ENCODE measurements around the gene TSPAN18. TPM values are rescaled to one million over a fixed set of nuclear protein-coding genes. Genes with fewer than 3 reads are reported as not detected.
A peak's percentile ranks its signal among the peaks of the same experiment; 100 is the strongest.

TSPAN18 gene
- total RNA-seq, 1 donor from 2014 or later = 23.2 TPM

GRCh38 chr11:44916801-44917385 lies 190.1 kb downstream of the TSPAN18 start:
- no peak for DNase-seq

GRCh38 chr11:44917741-44918140 lies 191.0 kb downstream of the TSPAN18 start:
- no peak for DNase-seq

GRCh38 chr11:44920451-44920850 lies 193.7 kb downstream of the TSPAN18 start:
- DNase-seq = no peak

GRCh38 chr11:44923115-44923514 lies 196.4 kb downstream of the TSPAN18 start:
- DNase-seq = no peak

- DNase-seq = no peak
Measured at GRCh38 chr11:44923806-44924205, 197.0 kb downstream of the TSPAN18 start.

GRCh38 chr11:44926036-44926435 lies 199.3 kb downstream of the TSPAN18 start:
- DNase-seq = no peak

GRCh38 chr11:44927174-44927661 lies 200.5 kb downstream of the TSPAN18 start:
- DNase-seq = peak; percentile 85

GRCh38 chr11:44928144-44928543 lies 201.4 kb downstream of the TSPAN18 start:
- DNase-seq = no peak

GRCh38 chr11:44928816-44929215 lies 202.1 kb downstream of the TSPAN18 start:
- no peak for DNase-seq

- DNase-seq = no peak
Measured at GRCh38 chr11:44930588-44931302, 204.0 kb downstream of the TSPAN18 start.

- no peak for DNase-seq
Measured at GRCh38 chr11:44931466-44931865, 204.7 kb downstream of the TSPAN18 start.

GRCh38 chr11:44934110-44934509 lies 207.3 kb downstream of the TSPAN18 start:
- DNase-seq = no peak

- DNase-seq = no peak
Measured at GRCh38 chr11:44934735-44935250, 208.0 kb downstream of the TSPAN18 start.

- DNase-seq = peak; percentile 95
Measured at GRCh38 chr11:44936525-44936924, 209.8 kb downstream of the TSPAN18 start.

- DNase-seq = no peak
Measured at GRCh38 chr11:44936951-44937543, 210.3 kb downstream of the TSPAN18 start.

GRCh38 chr11:44938066-44938691 lies 211.4 kb downstream of the TSPAN18 start:
- DNase-seq = no peak

GRCh38 chr11:44939673-44940395 lies 213.1 kb downstream of the TSPAN18 start:
- peak; percentile 78 for DNase-seq

- DNase-seq = no peak
Measured at GRCh38 chr11:44940404-44940803, 213.6 kb downstream of the TSPAN18 start.

- no peak for DNase-seq
Measured at GRCh38 chr11:44940835-44941234, 214.1 kb downstream of the TSPAN18 start.

GRCh38 chr11:44941259-44942021 lies 214.7 kb downstream of the TSPAN18 start:
- peak; percentile 48 for DNase-seq
